Cardiac ventricle fibroblast (primary cell): Measurements from ENCODE around the gene OR2B6. TPM values are rescaled to one million over a fixed set of nuclear protein-coding genes. Genes with fewer than 3 reads are reported as not detected.

Experiments used
- total RNA-seq: library from RNA; depleted of rRNA; stranded (reverse); fragments of >200 nt; gene quantifications from 2 replicates; pipeline ENCODE4 v1.2.3, GENCODE V29; 2015

OR2B6 gene
- total RNA-seq: not detected in 2 replicates

GRCh38 chr6:27956941-27957340 lies at the start of gene OR2B6:
Gene OR2B6, plus strand, starts transcription at chr6:27957241. Its CDS starts 0 bp downstream, at chr6:27957241.

DNA sequence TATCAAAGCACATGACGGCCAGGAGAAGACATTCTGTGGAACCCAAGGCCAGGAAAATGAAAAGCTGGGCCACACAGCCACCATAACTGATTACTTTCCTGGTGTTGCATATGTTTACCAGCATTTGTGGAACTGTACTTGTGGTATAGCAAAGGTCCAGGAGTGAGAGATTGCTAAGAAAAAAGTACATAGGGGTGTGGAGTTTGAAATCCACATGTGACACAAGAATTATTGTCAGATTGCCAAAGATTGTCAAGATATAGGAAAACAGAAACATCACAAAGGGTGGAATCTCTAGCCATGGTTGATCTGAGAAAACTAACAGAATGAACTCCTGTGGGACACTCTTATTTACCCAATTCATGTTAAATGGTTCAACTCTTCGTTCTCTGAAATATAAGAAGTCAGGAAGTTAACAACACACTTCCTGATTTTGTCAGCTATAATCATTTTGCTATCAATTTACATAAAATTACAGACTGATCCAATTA lies 45.0 kb upstream of the OR2B6 start, which contains the start of gene OR2B2:
OR2B2 (minus strand) TSS at position 441 of the 491 bp plus-strand sequence; CDS start at position 364, 77 bp downstream.

Other genes with a start within 250 kb of the OR2B6 start
- gene OR2B2, start 44.8 kb upstream of the OR2B6 start, total RNA-seq: not detected in 2 replicates
- gene ZNF165, start 123.3 kb downstream of the OR2B6 start, total RNA-seq: 0.05 and 0.31 TPM in 2 replicates
- gene ZSCAN16, start 167.4 kb downstream of the OR2B6 start, total RNA-seq: not detected in 2 replicates
- gene ZKSCAN8, start 184.6 kb downstream of the OR2B6 start, total RNA-seq: 14.4 and 15.6 TPM in 2 replicates